Liver (tissue), 9 donors: ENCODE measurements around the gene SYCP2L. TPM values are rescaled to one million over a fixed set of nuclear protein-coding genes. Genes with fewer than 3 reads are reported as not detected.

Experiments used
- DNase-seq: peaks from one replicate; pipeline ENCODE4 v3.0.0-alpha.2; 2017; ENCODE audit warnings: low spot score
- H3K27ac ChIP-seq, 2 donors: one replicate each; pipeline ENCODE4 v1.7.0; 2013; ENCODE audit warnings: inconsistent platforms in 2 of 2, low read length in 2 of 2, control low read depth in 1 of 2, low read depth in 1 of 2, mild to moderate bottlenecking in 1 of 2
- H3K27me3 ChIP-seq, 4 donors: one replicate each; pipeline versions ENCODE4 v1.6.1 to v1.7.0; 2013; ENCODE audit warnings: low read length in 3 of 4, inconsistent platforms in 1 of 4, mild to moderate bottlenecking in 1 of 4, moderate library complexity in 1 of 4; ENCODE audit not compliant: control insufficient read depth in 4 of 4, insufficient read depth in 4 of 4
- H3K36me3 ChIP-seq, 4 donors: one replicate each; pipeline versions ENCODE4 v1.6.1 to v1.7.0; 2013; ENCODE audit warnings: low read length in 3 of 4, mild to moderate bottlenecking in 3 of 4, low read depth in 1 of 4, moderate library complexity in 1 of 4; ENCODE audit not compliant: control insufficient read depth in 4 of 4, insufficient read depth in 3 of 4
- H3K4me1 ChIP-seq, 4 donors: one replicate each; pipeline versions ENCODE4 v1.6.1 to v1.7.0; 2013; ENCODE audit warnings: low read length in 3 of 4, mild to moderate bottlenecking in 3 of 4, moderate library complexity in 1 of 4; ENCODE audit not compliant: control insufficient read depth in 4 of 4, insufficient read depth in 4 of 4
- H3K4me3 ChIP-seq, 3 donors: one replicate each; pipeline versions ENCODE4 v1.6.1 to v1.7.0; 2013; ENCODE audit warnings: low read length in 3 of 3, control low read depth in 1 of 3, low read depth in 1 of 3, mild to moderate bottlenecking in 1 of 3
- H3K9ac ChIP-seq, 2 donors: one replicate each; pipeline ENCODE4 v1.7.0; 2013; ENCODE audit warnings: low read length in 2 of 2, mild to moderate bottlenecking in 2 of 2, moderate library complexity in 2 of 2, control low read depth in 1 of 2, low read depth in 1 of 2
- H3K9me3 ChIP-seq, 4 donors: one replicate each; pipeline versions ENCODE4 v1.6.1 to v1.7.0; 2013; ENCODE audit warnings: low read length in 3 of 4; ENCODE audit not compliant: control insufficient read depth in 4 of 4
- CTCF ChIP-seq: fragments of 150-350 bp; IDR thresholded peaks from 2 replicates; pipeline ENCODE4 v1.5.1; 2017; ENCODE audit warnings: improper control_type of control experiment, low read depth, low read length; ENCODE audit not compliant: missing input control
- FOXA1 ChIP-seq: IDR thresholded peaks from 2 replicates; pipeline ENCODE4 v1.6.1; 2016; ENCODE audit warnings: antibody characterized with exemption
- HNF4A ChIP-seq, 2 donors: conservative IDR thresholded peaks; 2 replicates each; pipeline ENCODE4 v1.6.1; 2016; ENCODE audit warnings: antibody characterized with exemption in 2 of 2, mild to moderate bottlenecking in 2 of 2
- HNF4G ChIP-seq: IDR thresholded peaks from 2 replicates; pipeline ENCODE4 v1.6.1; 2016; ENCODE audit warnings: antibody characterized with exemption
- JUND ChIP-seq, 2 donors: IDR thresholded peaks; 2 replicates each; pipeline ENCODE4 v1.6.1; 2016; ENCODE audit warnings: antibody characterized with exemption in 2 of 2
- NR2F2 ChIP-seq: IDR thresholded peaks from 2 replicates; pipeline ENCODE4 v1.6.1; 2016; ENCODE audit warnings: antibody characterized with exemption
- RXRA ChIP-seq, 2 donors: IDR thresholded peaks; 2 replicates each; pipeline ENCODE4 v1.6.1; 2017 to 2018; ENCODE audit warnings: antibody characterized with exemption in 2 of 2, mild to moderate bottlenecking in 1 of 2
- SP1 ChIP-seq: IDR thresholded peaks from 2 replicates; pipeline ENCODE4 v1.6.1; 2018; ENCODE audit warnings: antibody characterized with exemption, mild to moderate bottlenecking
- TAF1 ChIP-seq: conservative IDR thresholded peaks from 2 replicates; pipeline ENCODE4 v1.6.1; 2016; ENCODE audit warnings: antibody characterized with exemption, mild to moderate bottlenecking
- YY1 ChIP-seq: IDR thresholded peaks from 2 replicates; pipeline ENCODE4 v1.6.1; 2016; ENCODE audit warnings: antibody characterized with exemption, mild to moderate bottlenecking
- whole genome bisulfite sequencing: extraction: QIAGEN DNeasy Blood & Tissue Kit; methylation state at CpG from one replicate; pipeline ENCODE4 v1.1.7; 2013; 5-methylcytosine and 5-hydroxymethylcytosine counted together
- polyA plus RNA-seq, 2 donors: library from polyadenylated mRNA; stranded (reverse) in 1 of 2; unstranded in 1 of 2; fragments of 200-250 nt in 1 of 2; fragments of >200 nt in 1 of 2; fragmentation: Nextera tagmentation in 1 of 2; extraction: Ambion mirVana in 1 of 2; gene quantifications; one replicate each; pipeline versions ENCODE4 v1.2.1 to v1.2.3, GENCODE V29; 2013 to 2015
- total RNA-seq, 2 donors: library from RNA; depleted of rRNA; stranded (reverse); fragments of >200 nt; gene quantifications; one replicate each; pipeline ENCODE4 v1.2.3, GENCODE V29; 2014
- TF ChIP-seq, protein P1 (sequence below): IDR thresholded peaks from 2 replicates; pipeline ENCODE4 v1.6.1; 2016; ENCODE audit warnings: antibody characterized with exemption
- TF ChIP-seq, protein P2 (sequence below): IDR thresholded peaks from 2 replicates; pipeline ENCODE4 v1.6.1; 2016; ENCODE audit warnings: antibody characterized with exemption, mild to moderate bottlenecking
- TF ChIP-seq, protein P3 (sequence below): IDR thresholded peaks from 2 replicates; pipeline ENCODE4 v1.6.1; 2016; ENCODE audit warnings: antibody characterized with exemption
- donor health status: healthy.
- donor health status: healthy.
- donor health status: healthy.
- donor health status: healthy.
- donor health status: healthy.

SYCP2L gene
- total and polyA plus RNA-seq, 4 donors: 0.28 to 0.33 TPM; not detected in 2

DNA sequence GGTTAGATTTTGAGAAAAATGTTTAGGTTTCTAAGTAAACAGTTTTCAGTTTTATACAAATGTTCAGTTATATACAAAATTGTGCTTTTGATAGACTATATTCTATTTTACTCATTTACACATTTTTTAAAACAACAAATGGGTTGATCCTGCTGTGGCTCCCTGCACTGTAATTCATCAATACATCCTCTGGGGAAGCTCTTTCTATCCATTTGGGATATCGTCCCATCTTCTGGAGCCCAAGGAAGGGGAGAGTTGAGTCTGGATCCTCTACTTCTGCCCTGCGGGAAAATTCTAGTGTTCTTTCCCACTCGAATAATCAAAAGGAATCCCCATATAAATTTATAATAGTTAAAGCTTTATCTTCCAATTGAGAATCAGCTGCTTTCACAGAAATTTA, 75.0 kb downstream of the SYCP2L start:
- no peak overlapping the region for H3K9ac ChIP-seq
- H3K9me3 ChIP-seq: no peaks in the 10 kb centered on the region
- DNase-seq: no peak
- 85% methylated on average over 3 of the region's 3 CpGs for WGBS
- H3K27ac ChIP-seq: no peak overlapping the region
- no peak for TF ChIP-seq CTCF
- no peak for TF ChIP-seq JUND (IDR thresholded peaks at IDR 0.05)
- TF ChIP-seq HNF4A (conservative IDR thresholded peaks at IDR 0.05): no peak
- TF ChIP-seq HNF4G: no peak
- TF ChIP-seq TAF1: no peak
- no peak for TF ChIP-seq NR2F2
- TF ChIP-seq, protein P1, sequence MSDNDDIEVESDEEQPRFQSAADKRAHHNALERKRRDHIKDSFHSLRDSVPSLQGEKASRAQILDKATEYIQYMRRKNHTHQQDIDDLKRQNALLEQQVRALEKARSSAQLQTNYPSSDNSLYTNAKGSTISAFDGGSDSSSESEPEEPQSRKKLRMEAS: no peak
- no peak for TF ChIP-seq FOXA1
- TF ChIP-seq, protein P2, sequence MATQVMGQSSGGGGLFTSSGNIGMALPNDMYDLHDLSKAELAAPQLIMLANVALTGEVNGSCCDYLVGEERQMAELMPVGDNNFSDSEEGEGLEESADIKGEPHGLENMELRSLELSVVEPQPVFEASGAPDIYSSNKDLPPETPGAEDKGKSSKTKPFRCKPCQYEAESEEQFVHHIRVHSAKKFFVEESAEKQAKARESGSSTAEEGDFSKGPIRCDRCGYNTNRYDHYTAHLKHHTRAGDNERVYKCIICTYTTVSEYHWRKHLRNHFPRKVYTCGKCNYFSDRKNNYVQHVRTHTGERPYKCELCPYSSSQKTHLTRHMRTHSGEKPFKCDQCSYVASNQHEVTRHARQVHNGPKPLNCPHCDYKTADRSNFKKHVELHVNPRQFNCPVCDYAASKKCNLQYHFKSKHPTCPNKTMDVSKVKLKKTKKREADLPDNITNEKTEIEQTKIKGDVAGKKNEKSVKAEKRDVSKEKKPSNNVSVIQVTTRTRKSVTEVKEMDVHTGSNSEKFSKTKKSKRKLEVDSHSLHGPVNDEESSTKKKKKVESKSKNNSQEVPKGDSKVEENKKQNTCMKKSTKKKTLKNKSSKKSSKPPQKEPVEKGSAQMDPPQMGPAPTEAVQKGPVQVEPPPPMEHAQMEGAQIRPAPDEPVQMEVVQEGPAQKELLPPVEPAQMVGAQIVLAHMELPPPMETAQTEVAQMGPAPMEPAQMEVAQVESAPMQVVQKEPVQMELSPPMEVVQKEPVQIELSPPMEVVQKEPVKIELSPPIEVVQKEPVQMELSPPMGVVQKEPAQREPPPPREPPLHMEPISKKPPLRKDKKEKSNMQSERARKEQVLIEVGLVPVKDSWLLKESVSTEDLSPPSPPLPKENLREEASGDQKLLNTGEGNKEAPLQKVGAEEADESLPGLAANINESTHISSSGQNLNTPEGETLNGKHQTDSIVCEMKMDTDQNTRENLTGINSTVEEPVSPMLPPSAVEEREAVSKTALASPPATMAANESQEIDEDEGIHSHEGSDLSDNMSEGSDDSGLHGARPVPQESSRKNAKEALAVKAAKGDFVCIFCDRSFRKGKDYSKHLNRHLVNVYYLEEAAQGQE: no peak
- no peak for TF ChIP-seq SP1
- TF ChIP-seq, protein P3, sequence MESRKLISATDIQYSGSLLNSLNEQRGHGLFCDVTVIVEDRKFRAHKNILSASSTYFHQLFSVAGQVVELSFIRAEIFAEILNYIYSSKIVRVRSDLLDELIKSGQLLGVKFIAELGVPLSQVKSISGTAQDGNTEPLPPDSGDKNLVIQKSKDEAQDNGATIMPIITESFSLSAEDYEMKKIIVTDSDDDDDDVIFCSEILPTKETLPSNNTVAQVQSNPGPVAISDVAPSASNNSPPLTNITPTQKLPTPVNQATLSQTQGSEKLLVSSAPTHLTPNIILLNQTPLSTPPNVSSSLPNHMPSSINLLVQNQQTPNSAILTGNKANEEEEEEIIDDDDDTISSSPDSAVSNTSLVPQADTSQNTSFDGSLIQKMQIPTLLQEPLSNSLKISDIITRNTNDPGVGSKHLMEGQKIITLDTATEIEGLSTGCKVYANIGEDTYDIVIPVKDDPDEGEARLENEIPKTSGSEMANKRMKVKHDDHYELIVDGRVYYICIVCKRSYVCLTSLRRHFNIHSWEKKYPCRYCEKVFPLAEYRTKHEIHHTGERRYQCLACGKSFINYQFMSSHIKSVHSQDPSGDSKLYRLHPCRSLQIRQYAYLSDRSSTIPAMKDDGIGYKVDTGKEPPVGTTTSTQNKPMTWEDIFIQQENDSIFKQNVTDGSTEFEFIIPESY: no peak
- no peak for TF ChIP-seq RXRA (IDR thresholded peaks at IDR 0.05)
- TF ChIP-seq YY1: no peak
- H3K27me3 ChIP-seq: no peaks in the 10 kb centered on the region
- H3K4me3 ChIP-seq: no peak overlapping the region
- H3K36me3 ChIP-seq: no peaks in the 10 kb centered on the region
- H3K4me1 ChIP-seq: no peaks in the 10 kb centered on the region

DNA sequence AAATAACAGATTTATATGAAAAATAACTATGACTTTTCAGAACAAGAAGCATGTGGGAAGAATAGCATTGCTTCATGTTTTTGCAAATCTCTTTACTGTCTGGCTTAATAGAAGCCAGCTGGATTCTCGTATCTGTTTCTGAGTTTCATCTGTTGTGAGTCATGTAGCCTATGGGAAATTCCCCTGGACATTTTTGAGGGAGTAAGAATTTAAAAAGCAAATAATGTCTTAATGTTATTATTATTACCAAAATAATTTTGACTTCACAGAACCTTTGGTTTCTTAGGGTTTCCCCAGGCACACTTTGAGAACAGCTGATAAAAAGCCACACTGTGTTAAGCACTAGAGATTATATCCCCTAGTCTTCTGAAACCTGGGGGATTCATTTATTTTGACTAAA, 75.8 kb downstream of the SYCP2L start:
- no peak overlapping the region for H3K4me3 ChIP-seq
- no peaks in the 10 kb centered on the region for H3K4me1 ChIP-seq
- 78% methylated on average over 1 of the region's 1 CpG for WGBS
- no peak overlapping the region for H3K27ac ChIP-seq
- no peaks in the 10 kb centered on the region for H3K36me3 ChIP-seq
- TF ChIP-seq SP1: no peak
- TF ChIP-seq FOXA1: no peak
- TF ChIP-seq JUND (IDR thresholded peaks at IDR 0.05): no peak
- no peaks in the 10 kb centered on the region for H3K9me3 ChIP-seq
- no peak overlapping the region for H3K9ac ChIP-seq
- no peak for DNase-seq
- H3K27me3 ChIP-seq: no peaks in the 10 kb centered on the region
